Activated CD4-positive, alpha-beta T cell treated with anti-CD3 and anti-CD28 coated beads for 36 hours (primary cell): ENCODE measurements around the gene PDAP1. TPM values are rescaled to one million over a fixed set of nuclear protein-coding genes. Genes with fewer than 3 reads are reported as not detected.

Source experiments
- ATAC-seq: fragments of 200-7000 bp; cut with Tn5 transposase; one replicate; pipeline ENCODE4 v1.10.0; 2021; ENCODE audit warnings: mild to moderate bottlenecking, moderate library complexity
- CTCF ChIA-PET: fragments of 350-600 bp; sonication (Branson Sonifier 250); formaldehyde crosslinking; loops from one replicate; lab custom pipeline; 2021; ENCODE audit warnings: antibody characterized with exemption; lab: Charles Lee
- POLR2A ChIA-PET: fragments of 350-600 bp; sonication (Branson Sonifier 250); formaldehyde crosslinking; loops from one replicate; lab custom pipeline; 2021; ENCODE audit warnings: antibody characterized with exemption, inconsistent platforms; lab: Charles Lee
- DNase-seq: peaks from one replicate; pipeline ENCODE4 v3.0.0-alpha.2; 2020
- H3K27ac Mint-ChIP-seq: one replicate; pipeline ENCODE4 v1.8.0; 2021; ENCODE audit warnings: mixed read lengths
- H3K27me3 Mint-ChIP-seq: one replicate; pipeline ENCODE4 v1.8.0; 2021; ENCODE audit warnings: mixed read lengths
- H3K36me3 Mint-ChIP-seq: one replicate; pipeline ENCODE4 v1.8.0; 2021; ENCODE audit warnings: low read depth, mixed read lengths
- H3K4me1 Mint-ChIP-seq: one replicate; pipeline ENCODE4 v1.8.0; 2021; ENCODE audit warnings: mixed read lengths
- H3K4me3 Mint-ChIP-seq: one replicate; pipeline ENCODE4 v1.8.0; 2021; ENCODE audit warnings: mild to moderate bottlenecking, moderate library complexity, mixed read lengths
- H3K9me3 Mint-ChIP-seq: one replicate; pipeline ENCODE4 v1.8.0; 2021; ENCODE audit warnings: low read depth, mixed read lengths
- intact Hi-C, 2 experiments: fragments of 100-400 bp; cut with DNase I in 1 of 2; cut with micrococcal nuclease in 1 of 2; formaldehyde crosslinking; loops; one replicate each; pipeline versions ENCODE4 v1.14.2 to v1.15.1; 2022 to 2024; cut with DNase I, micrococcal nuclease
- total RNA-seq, 2 experiments: library from RNA; stranded (reverse); gene quantifications; one replicate each; pipeline ENCODE4 v1.2.3, GENCODE V29; 2021

The PDAP1 gene
- total RNA-seq, 2 experiments from 2014 or later = 171 TPM

GRCh38 chr7:99396418-99397296 lies 11.7 kb downstream of the PDAP1 start:
- Mint-ChIP-seq H3K4me1 (peaks cover 19% of the 10 kb centered on the region), H3K27me3 (no peaks in the 10 kb centered on the region), H3K4me3 (no peak overlapping the region), H3K9me3 (no peaks in the 10 kb centered on the region), H3K36me3 (peaks cover 66% of the 10 kb centered on the region), H3K27ac (peak overlapping the region; percentile 51)
- no peak for DNase-seq
- intact Hi-C loops = no loop called here
- POLR2A ChIA-PET = no interaction called here
- CTCF ChIA-PET = interaction anchor here (1.2 kb wide), 1 partner anchor 10 kb away, joined by 5 read pairs; no protein-coding TSS in a partner anchor
- ATAC-seq = no peak

GRCh38 chr7:99395616-99396327 lies 12.6 kb downstream of the PDAP1 start:
- POLR2A ChIA-PET = no interaction called here
- Mint-ChIP-seq H3K4me3 (no peak overlapping the region), H3K9me3 (no peaks in the 10 kb centered on the region), H3K36me3 (peaks cover 65% of the 10 kb centered on the region), H3K27ac (no peak overlapping the region), H3K27me3 (no peaks in the 10 kb centered on the region), H3K4me1 (peaks cover 20% of the 10 kb centered on the region)
- CTCF ChIA-PET = interaction anchor here (1.2 kb wide), 1 partner anchor 11 kb away, joined by 5 read pairs; no protein-coding TSS in a partner anchor
- peak; percentile 14 for DNase-seq
- no peak for ATAC-seq
- intact Hi-C loops = no loop called here

- ChIA-PET POLR2A (interaction anchor here (0.6 to 1.7 kb wide), 4 partner anchors 13 to 37 kb away, joined by 3 to 7 read pairs (median 5); partner anchors contain the start of genes BUD31 and PDAP1), CTCF (interaction anchor here (1.1 kb wide), 1 partner anchor 15 kb away, joined by 3 read pairs; the partner anchor contains the start of gene BUD31)
- H3K4me1 Mint-ChIP-seq = peaks cover 20% of the 10 kb centered on the region
- no peaks in the 10 kb centered on the region for H3K27me3 Mint-ChIP-seq
- no peak for DNase-seq
- peaks cover 66% of the 10 kb centered on the region for H3K36me3 Mint-ChIP-seq
- intact Hi-C loops = loop anchor here in 1 of 2 experiments (5.0 kb wide), 1 partner anchor 43 kb away; the partner anchor contains the start of genes CPSF4 and PTCD1
- ATAC-seq = no peak
- no peak overlapping the region for H3K27ac Mint-ChIP-seq
- H3K9me3 Mint-ChIP-seq = no peaks in the 10 kb centered on the region
- no peak overlapping the region for H3K4me3 Mint-ChIP-seq
Observed at GRCh38 chr7:99394188-99394502, 14.3 kb downstream of the PDAP1 start.

GRCh38 chr7:99393355-99394187 lies 14.8 kb downstream of the PDAP1 start:
- peaks cover 20% of the 10 kb centered on the region for H3K4me1 Mint-ChIP-seq
- peak overlapping the region; percentile 50 for H3K4me3 Mint-ChIP-seq
- H3K36me3 Mint-ChIP-seq = peaks cover 65% of the 10 kb centered on the region
- intact Hi-C loops = loop anchor here (1.0 to 5.0 kb wide), 5 partner anchors 12 to 44 kb away; partner anchors contain the start of genes ARPC1B (in 2 of the 2), BUD31 (in 1 of the 2), CPSF4 (in 1 of the 2) and PDAP1 (in 1 of the 2)
- H3K27ac Mint-ChIP-seq = peak overlapping the region; percentile 80
- ChIA-PET CTCF (interaction anchor here (0.6 to 2.0 kb wide), 3 partner anchors 16 to 29 kb away, joined by 3 to 6 read pairs (median 3); partner anchors contain the start of gene BUD31), POLR2A (interaction anchor here (1.1 to 1.7 kb wide), 2 partner anchors 13 to 15 kb away, joined by 3 to 6 read pairs; partner anchors contain the start of genes BUD31 and PDAP1)
- H3K9me3 Mint-ChIP-seq = no peaks in the 10 kb centered on the region
- ATAC-seq (no peak), DNase-seq (no peak)
- no peaks in the 10 kb centered on the region for H3K27me3 Mint-ChIP-seq

- POLR2A ChIA-PET = interaction anchor here (0.5 to 1.7 kb wide), 4 partner anchors 12 to 19 kb away, joined by 3 to 6 read pairs (median 3); partner anchors contain the start of genes BUD31 and PDAP1
- CTCF ChIA-PET = interaction anchor here (0.6 to 2.0 kb wide), 3 partner anchors 16 to 28 kb away, joined by 3 to 6 read pairs (median 4); partner anchors contain the start of genes BUD31 and PDAP1
- H3K36me3 Mint-ChIP-seq = peaks cover 67% of the 10 kb centered on the region
- ATAC-seq (peak; percentile 90), DNase-seq (peak; percentile 89)
- intact Hi-C loops = loop anchor here (1.0 to 5.0 kb wide), 5 partner anchors 12 to 44 kb away; partner anchors contain the start of genes ARPC1B (in 2 of the 2), BUD31 (in 1 of the 2), CPSF4 (in 1 of the 2) and PDAP1 (in 1 of the 2)
- peaks cover 20% of the 10 kb centered on the region for H3K4me1 Mint-ChIP-seq
- peak overlapping the region; percentile 50 for H3K4me3 Mint-ChIP-seq
- H3K27me3 Mint-ChIP-seq = no peaks in the 10 kb centered on the region
- no peaks in the 10 kb centered on the region for H3K9me3 Mint-ChIP-seq
- H3K27ac Mint-ChIP-seq = peak overlapping the region; percentile 80
Observed at GRCh38 chr7:99392659-99393354, 15.6 kb downstream of the PDAP1 start.

GRCh38 chr7:99392046-99392445 lies 16.4 kb downstream of the PDAP1 start:
- H3K27ac Mint-ChIP-seq = no peak overlapping the region
- ATAC-seq = no peak
- ChIA-PET CTCF (interaction anchor here (0.9 to 2.0 kb wide), 2 partner anchors 17 to 27 kb away, joined by 3 to 6 read pairs; partner anchors contain the start of gene BUD31), POLR2A (interaction anchor here (0.9 kb wide), 1 partner anchor 13 kb away, joined by 3 read pairs; no protein-coding TSS in a partner anchor)
- peaks cover 20% of the 10 kb centered on the region for H3K4me1 Mint-ChIP-seq
- H3K4me3 Mint-ChIP-seq = no peak overlapping the region
- H3K27me3 Mint-ChIP-seq = no peaks in the 10 kb centered on the region
- DNase-seq = no peak
- intact Hi-C loops = loop anchor here in 1 of 2 experiments (2.0 to 5.0 kb wide), 2 partner anchors 15 to 45 kb away; partner anchors contain the start of genes CPSF4 and PTCD1
- H3K9me3 Mint-ChIP-seq = no peaks in the 10 kb centered on the region
- peaks cover 64% of the 10 kb centered on the region for H3K36me3 Mint-ChIP-seq

- ChIA-PET POLR2A (interaction anchor here (0.6 kb wide), 1 partner anchor 17 kb away, joined by 8 read pairs; no protein-coding TSS in a partner anchor), CTCF (interaction anchor here (0.7 to 0.9 kb wide), 2 partner anchors 18 to 279 kb away, joined by 3 read pairs; partner anchors contain the start of gene BUD31)
- intact Hi-C loops = loop anchor here in 1 of 2 experiments (5.0 kb wide), 1 partner anchor 46 kb away; the partner anchor contains the start of genes CPSF4 and PTCD1
- no peak overlapping the region for H3K27ac Mint-ChIP-seq
- peaks cover 22% of the 10 kb centered on the region for H3K4me1 Mint-ChIP-seq
- H3K9me3 Mint-ChIP-seq = no peaks in the 10 kb centered on the region
- peaks cover 64% of the 10 kb centered on the region for H3K36me3 Mint-ChIP-seq
- H3K27me3 Mint-ChIP-seq = no peaks in the 10 kb centered on the region
- no peak for ATAC-seq
- H3K4me3 Mint-ChIP-seq = no peak overlapping the region
- DNase-seq = no peak
Observed at GRCh38 chr7:99390941-99391602, 17.3 kb downstream of the PDAP1 start.

GRCh38 chr7:99389772-99390171 lies 18.6 kb downstream of the PDAP1 start:
- Mint-ChIP-seq H3K9me3 (no peaks in the 10 kb centered on the region), H3K36me3 (peaks cover 55% of the 10 kb centered on the region), H3K27ac (no peak overlapping the region), H3K4me3 (no peak overlapping the region), H3K27me3 (no peaks in the 10 kb centered on the region), H3K4me1 (peaks cover 28% of the 10 kb centered on the region)
- ATAC-seq (no peak), DNase-seq (no peak)
- intact Hi-C loops = loop anchor here in 1 of 2 experiments (5.0 kb wide), 1 partner anchor 48 kb away; the partner anchor contains the start of genes CPSF4 and PTCD1
- POLR2A ChIA-PET = interaction anchor here (0.6 kb wide), 1 partner anchor 49 kb away, joined by 5 read pairs; the partner anchor contains the start of genes CPSF4 and PTCD1
- CTCF ChIA-PET = no interaction called here

GRCh38 chr7:99387912-99388311 lies 20.5 kb downstream of the PDAP1 start:
- POLR2A ChIA-PET = interaction anchor here (0.6 to 1.1 kb wide), 2 partner anchors 15 to 737 kb away, joined by 3 to 7 read pairs; no protein-coding TSS in a partner anchor

More at GRCh38 chr7:99387912-99388311, 20.5 kb downstream of the PDAP1 start:
- H3K4me1 Mint-ChIP-seq = peaks cover 33% of the 10 kb centered on the region
- peaks cover 56% of the 10 kb centered on the region for H3K36me3 Mint-ChIP-seq
- no peak for DNase-seq
- no peaks in the 10 kb centered on the region for H3K27me3 Mint-ChIP-seq
- no peak for ATAC-seq
- CTCF ChIA-PET = no interaction called here
- H3K27ac Mint-ChIP-seq = no peak overlapping the region
- intact Hi-C loops = loop anchor here (1.0 to 2.0 kb wide), 2 partner anchors 13 to 23 kb away; no protein-coding TSS in a partner anchor
- H3K9me3 Mint-ChIP-seq = no peaks in the 10 kb centered on the region
- no peak overlapping the region for H3K4me3 Mint-ChIP-seq
